GM19455 (cell line): ENCODE measurements around the gene EIF4G2.
A peak's percentile ranks its signal among the peaks of the same experiment; 100 is the strongest.

Experiments used
- ATAC-seq: cut with Tn5 transposase; IDR thresholded peaks from one replicate; pipeline ENCODE4 v1.9.1; 2021; ENCODE audit not compliant: unreplicated experiment

EIF4G2 gene

GRCh38 chr11:10777806-10778205 is 30.9 kb downstream of the EIF4G2 start:
- ATAC-seq = no peak

- no peak for ATAC-seq
These were observed 31.3 kb downstream of the EIF4G2 start for GRCh38 chr11:10777393-10777793.

GRCh38 chr11:10774811-10775210 is 33.9 kb downstream of the EIF4G2 start:
- ATAC-seq = no peak

- no peak for ATAC-seq
These were observed 37.3 kb downstream of the EIF4G2 start for GRCh38 chr11:10771457-10771856.

GRCh38 chr11:10770626-10771254 is 38.0 kb downstream of the EIF4G2 start:
- no peak for ATAC-seq

GRCh38 chr11:10764412-10764811 is 44.3 kb downstream of the EIF4G2 start:
- no peak for ATAC-seq

- no peak for ATAC-seq
These were observed 45.0 kb downstream of the EIF4G2 start for GRCh38 chr11:10763766-10764165.

- no peak for ATAC-seq
These were observed 45.8 kb downstream of the EIF4G2 start for GRCh38 chr11:10762913-10763421.

GRCh38 chr11:10762185-10762584 is 46.5 kb downstream of the EIF4G2 start:
- ATAC-seq = peak; percentile 79

- ATAC-seq = no peak
These were observed 47.5 kb downstream of the EIF4G2 start for GRCh38 chr11:10761085-10761698.

- no peak for ATAC-seq
These were observed 49.8 kb downstream of the EIF4G2 start for GRCh38 chr11:10758957-10759356.

- ATAC-seq = no peak
These were observed 56.2 kb downstream of the EIF4G2 start for GRCh38 chr11:10752486-10752885.

- no peak for ATAC-seq
These were observed 56.7 kb downstream of the EIF4G2 start for GRCh38 chr11:10752061-10752460.

- peak; percentile 25 for ATAC-seq
These were observed 57.2 kb downstream of the EIF4G2 start for GRCh38 chr11:10751581-10751940.

GRCh38 chr11:10750838-10751580 is 57.7 kb downstream of the EIF4G2 start, which contains the start of gene CTR9:
Gene CTR9 (plus strand): TSS chr11:10751246. CDS start chr11:10751413, 167 bp downstream.
- ATAC-seq = peak; percentile 97

GRCh38 chr11:10749476-10749875 is 59.2 kb downstream of the EIF4G2 start:
- ATAC-seq = no peak

GRCh38 chr11:10747733-10748132 is 61.0 kb downstream of the EIF4G2 start:
- no peak for ATAC-seq
